HG02588 (cell line): ENCODE data around the gene DIP2C.
"Not testable (repeated sequence)": the region's sequence is repeated elsewhere in the genome, so short reads cannot be mapped to it uniquely, and the experiment has no call there.

ENCODE experiments used
- ATAC-seq: cut with Tn5 transposase; IDR thresholded peaks from one replicate; pipeline ENCODE4 v1.9.1; 2021; ENCODE audit warnings: mild to moderate bottlenecking, moderate library complexity; ENCODE audit not compliant: unreplicated experiment

The DIP2C gene

DNA sequence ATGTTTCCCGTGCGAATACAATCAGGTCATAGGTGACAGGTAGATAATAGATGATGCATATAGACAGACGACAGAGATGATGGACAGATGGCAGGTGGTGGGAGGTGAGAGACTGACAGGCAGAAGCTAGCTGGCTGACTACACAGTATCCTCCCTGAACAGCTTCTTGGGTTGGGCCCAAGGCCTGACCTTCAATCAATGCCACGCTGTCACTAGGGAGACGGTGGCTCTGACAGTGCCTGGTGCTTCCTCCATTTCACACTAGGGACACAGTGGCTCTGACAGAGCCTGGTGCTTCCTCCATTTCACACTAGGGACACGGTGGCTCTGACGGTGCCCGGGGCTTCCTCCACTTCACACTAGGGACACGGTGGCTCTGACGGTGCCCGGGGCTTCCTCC, 200.1 kb downstream of the DIP2C start:
- no peak for ATAC-seq

GRCh38 chr10:488933-489215, 200.6 kb downstream of the DIP2C start:
- no peak for ATAC-seq

DNA sequence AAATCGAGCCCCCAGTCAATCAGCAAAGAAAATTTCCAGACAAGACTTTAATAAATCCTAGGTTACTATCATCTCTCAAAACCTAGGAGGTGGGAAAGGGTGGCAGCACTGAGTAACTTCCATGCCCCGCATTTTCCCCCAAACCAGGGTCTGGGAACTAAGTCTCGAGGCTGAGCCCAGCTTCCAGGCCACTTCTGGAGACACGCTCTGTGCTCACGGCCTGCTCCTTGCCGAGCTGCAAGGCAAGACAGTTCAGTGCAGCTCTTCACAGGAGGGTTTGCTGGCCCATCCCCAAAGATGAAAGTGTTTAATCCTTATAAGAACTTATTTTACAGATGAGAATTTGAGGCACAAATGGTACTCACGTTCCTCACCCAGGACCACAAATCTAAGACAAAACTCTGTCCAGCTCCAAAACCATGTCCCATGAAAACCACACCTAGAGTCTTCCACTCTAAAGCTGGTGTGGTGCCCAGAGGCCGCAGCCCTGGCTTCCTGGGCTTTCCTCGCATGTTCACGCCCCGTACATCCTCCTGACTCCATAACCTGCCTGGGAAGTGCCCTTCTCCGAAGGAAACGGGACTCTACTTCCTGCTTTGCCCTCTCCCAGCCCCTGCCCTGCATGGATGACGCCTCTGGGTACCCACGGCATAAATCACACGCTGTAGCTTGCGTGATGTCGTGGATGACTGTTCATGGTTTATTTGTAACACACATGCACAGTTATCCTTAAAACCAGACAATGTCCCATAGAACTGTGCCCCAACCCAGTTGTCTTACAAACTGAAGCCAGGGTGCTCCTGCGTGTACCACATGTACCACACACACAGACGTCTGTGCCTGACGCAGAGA, 201.2 kb downstream of the DIP2C start:
- ATAC-seq, result no peak

DNA sequence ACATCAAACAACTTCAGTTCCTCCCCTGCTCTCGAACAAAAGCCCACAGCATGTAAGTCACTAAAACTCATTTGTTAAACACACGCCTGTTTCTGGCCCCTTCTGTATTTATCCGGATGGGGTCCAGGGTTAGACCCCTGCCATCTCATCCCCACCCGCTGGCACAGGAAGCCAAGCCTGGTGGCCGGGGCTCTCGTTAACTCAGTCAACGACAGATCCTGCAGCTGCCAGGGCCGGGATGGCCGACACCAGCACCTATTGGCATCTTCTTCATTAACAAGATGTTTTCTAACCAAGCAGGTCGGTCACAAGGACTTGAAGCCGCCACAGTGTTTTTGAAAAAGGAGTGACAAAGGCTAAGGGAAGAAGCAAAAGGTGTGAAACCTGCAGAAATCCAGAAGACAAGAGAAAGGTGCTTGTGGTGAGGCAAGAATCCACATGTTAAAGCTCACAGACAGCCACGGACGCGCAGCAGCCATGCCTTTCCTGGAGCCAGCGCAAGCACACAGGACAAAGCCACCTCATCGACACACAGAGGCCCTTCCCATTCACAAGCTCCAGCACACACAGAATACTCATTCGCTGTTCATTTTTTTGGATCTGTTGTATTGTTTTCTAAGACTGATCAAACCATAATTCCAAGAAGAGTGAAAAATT, 202.7 kb downstream of the DIP2C start:
- no peak for ATAC-seq

GRCh38 chr10:486206-486605, 203.3 kb downstream of the DIP2C start:
- no peak for ATAC-seq

DNA sequence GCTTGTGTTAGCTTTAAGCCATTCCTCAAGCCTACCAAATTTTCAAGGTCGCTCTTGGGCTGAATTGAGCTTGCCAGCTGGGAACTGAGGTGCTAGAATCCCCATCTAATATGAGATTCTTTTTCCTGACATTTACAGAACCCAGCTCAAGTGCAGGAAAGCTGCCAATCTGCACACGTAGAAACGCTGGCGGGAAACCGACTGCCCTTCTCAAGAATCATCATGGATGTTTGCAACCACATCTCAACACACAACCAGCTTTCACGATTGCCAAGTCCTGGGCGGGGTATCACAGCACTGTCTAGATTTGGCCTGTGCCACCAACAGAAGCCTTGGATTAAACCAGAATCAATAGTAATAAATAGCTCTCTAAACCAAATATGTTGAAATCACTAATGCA, 203.7 kb downstream of the DIP2C start:
- no peak for ATAC-seq

DNA sequence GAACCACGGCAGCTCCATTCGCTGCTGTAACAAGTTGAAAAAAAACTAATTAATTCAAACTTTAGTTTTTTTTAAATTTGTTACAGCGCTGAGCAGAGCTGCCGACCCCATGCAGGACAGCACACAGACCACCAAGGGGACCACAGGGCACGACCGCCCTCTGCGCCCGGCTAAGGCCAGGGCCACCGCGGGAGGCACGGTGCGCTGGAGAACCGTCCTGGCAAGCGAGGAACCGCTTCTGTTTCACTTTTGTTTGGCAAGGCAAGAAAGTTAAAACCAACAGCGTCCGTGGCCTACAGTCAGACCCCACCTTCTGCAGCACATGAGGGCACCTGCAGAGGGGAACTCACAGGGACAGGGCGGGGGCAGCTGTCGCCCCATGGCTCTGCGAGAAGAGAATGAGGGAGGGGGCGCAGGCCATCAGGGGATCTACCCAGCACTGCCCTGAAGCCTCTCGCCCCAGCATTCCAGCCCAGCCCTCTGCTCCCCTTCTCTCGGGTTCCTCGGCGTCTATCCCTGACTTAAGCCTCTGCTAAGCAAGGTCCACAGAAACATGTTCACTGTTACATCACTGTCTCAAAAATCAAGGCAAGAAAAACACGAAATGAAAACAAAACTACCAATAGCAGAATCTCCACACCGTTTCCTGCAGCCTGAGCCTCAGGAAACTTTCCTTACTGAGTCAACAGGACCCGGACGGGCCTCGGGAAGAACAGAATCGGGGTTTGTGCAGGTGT, 204.4 kb downstream of the DIP2C start:
- ATAC-seq, result no peak

DNA sequence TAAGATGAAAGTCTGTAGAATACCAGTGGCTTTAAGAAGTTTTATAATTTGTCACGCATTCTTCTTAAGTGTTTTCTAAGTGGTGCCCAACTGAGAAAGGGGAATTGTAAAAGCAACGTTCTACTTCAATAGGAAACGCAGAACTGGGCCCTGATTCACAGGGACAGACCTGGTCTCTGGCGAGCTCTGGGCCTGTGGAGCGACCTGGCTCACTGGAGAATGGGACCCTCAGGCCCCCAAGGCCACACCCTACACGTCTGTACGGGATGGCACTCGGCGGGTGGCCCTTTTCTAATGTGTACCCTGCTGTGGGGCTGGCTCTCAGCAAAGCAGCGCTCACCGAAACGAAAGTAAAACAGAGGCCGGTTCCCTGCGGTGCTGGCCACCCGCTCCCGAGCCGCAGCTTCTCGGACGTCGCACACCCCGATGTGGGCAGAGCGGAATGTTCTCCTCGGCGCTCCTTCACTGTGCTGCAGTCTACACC, 205.0 kb downstream of the DIP2C start:
- no peak for ATAC-seq

DNA sequence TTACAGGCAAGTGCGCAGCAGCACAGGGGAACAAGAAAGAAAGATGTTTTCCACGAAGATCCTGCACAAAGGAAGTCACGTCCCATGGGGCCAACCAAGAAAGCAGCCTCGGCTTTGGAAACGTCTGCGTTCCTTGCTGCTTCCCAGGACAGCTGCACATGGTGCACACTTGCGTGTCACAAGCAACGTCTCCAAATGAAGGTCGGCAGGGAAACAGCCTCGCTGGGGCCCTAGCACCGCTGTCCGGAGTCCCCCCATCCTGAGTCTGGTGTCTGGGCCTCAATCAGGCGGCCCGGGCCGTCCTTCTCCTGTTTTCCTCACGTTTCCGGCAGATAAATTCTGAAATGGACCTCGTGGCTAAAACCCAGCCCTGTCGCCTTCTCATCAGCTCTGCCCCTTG, 206.2 kb downstream of the DIP2C start:
- no peak for ATAC-seq

GRCh38 chr10:482848-483247, 206.6 kb downstream of the DIP2C start:
- ATAC-seq, result no peak

DNA sequence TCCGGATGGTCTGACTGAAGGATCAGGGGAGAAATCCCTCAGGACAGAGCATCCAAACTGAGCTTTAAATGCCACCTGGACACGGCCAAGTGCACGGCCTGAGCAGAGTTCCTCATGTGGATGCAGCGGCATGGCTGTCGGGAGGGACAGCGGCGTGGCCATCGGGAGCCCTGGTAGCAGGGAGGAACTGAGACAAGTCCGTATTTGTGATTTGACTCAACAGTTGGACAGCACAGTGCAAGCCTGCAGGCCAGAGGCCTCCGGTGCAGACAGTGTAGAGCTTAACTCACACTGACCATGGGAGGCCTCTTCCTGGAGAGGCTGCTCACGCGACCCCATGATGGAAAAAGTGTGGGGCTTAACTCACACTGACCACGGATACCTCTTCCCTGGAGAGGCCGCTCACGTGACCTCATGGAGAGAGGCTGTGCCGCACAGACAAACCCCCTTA, 207.4 kb downstream of the DIP2C start:
- ATAC-seq, result no peak

DNA sequence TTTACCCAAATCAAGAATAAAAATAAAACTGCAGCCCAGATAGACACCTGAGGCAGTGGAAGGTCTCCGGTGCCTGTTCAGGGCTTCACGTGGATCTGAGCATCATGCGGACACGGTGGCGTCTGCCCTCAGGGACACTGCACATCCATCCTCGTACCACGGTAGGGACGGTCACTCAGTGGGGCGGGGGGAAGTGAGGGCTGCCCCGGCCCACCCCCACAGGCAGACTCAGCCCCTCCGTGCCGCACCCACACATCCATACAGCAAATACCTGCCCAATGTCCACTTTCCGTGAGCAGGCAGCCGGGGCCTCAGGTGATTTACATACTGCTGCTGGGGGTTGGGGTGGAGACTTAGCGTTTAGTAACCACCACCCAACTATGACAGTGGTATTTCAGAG, 207.8 kb downstream of the DIP2C start:
- no peak for ATAC-seq

GRCh38 chr10:480928-481552, 208.4 kb downstream of the DIP2C start:
- ATAC-seq, result no peak

DNA sequence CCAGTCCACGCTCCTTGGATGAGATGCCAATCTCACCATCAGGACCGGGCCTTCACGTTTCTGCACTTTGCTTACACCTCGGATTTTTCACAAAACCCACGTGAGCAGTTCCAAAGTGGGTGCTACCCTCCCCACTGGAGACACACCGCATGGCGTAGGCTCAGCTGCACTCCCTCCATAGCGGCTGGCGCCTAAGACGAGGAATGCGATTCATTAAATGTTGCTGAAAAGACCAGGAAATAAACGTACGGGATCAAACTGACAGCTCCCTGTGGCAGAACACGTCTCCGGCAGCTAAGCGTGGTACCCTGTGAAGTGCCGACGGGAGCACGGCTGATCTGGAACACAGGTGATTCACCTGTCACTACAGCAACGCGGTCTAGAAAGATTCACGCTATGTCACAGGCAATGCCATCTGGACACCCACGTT, 209.0 kb downstream of the DIP2C start:
- ATAC-seq, result no peak

GRCh38 chr10:479706-480497, 209.6 kb downstream of the DIP2C start:
- ATAC-seq, result not testable (repeated sequence)

DNA sequence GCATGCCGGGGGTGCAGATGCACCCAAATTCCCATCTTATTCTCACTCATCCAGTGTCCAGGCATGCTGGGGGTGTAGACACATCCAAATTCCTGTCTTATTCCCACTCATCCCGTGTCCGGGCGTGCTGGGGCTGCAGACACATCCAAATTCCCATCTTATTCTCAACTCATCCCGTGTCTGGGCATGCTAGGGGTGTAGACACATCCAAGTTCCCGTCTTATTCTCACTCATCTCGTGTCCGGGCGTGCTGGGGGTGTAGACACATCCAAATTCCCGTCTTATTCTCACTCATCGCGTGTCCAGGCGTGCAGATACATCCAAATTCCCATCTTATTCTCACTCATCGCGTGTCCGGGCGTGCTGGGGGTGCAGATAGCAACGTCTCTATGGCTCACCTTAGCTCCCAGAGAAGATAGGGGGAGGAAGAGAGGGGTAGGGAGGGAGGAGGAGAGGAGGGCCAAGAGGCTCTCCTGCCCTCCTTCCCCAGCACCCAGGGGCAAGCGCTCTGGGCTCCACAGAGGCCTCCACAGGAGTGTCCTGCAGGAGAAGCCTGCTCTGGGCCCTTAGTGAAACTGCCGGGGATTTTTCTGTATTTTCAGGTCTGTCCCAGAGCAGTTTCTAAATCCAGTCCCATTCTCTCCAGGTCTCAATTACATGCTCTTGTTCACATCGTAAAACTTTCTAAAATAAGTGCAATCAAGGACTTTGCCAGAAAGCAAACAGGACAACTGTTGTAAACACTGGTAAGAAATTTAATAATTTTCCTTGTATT, 210.8 kb downstream of the DIP2C start:
- ATAC-seq, result no peak

DNA sequence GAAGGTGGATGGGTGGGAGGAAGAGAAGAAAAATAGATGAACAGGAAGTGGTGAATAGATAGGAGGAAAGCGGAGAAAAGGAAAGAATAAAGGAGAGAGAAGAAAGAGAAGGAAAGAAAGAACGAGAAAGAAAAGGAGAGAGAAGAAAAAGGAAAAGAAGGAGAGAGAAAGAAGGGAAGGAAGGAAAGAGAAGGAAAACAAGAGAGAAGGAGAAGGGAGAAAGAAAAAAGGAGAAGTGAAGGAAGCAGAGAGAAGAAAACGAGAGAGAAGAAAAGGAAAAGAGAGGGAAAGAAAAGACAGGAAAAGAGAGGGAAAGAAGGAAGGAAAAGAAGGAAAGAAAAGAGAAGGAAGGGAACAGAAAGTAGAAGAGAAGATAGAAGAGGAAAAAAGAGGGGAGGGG, 211.8 kb downstream of the DIP2C start:
- ATAC-seq, result no peak

DNA sequence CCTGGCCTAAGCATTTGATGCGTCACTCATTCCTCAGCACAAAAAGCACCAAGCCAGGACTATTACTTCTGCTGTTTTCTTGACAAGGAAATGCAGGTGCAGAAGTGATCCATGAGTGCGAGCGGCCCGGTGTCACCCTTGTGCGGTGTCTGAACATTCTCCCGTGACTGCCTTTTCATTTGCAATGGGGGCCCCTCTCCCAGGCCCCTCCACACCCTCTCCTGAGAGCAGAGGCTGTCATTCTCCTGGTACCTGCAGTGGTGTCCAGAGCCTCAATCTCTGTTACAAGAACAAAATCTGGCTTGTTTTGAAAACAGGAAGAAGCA, 213.1 kb downstream of the DIP2C start:
- ATAC-seq, result no peak

DNA sequence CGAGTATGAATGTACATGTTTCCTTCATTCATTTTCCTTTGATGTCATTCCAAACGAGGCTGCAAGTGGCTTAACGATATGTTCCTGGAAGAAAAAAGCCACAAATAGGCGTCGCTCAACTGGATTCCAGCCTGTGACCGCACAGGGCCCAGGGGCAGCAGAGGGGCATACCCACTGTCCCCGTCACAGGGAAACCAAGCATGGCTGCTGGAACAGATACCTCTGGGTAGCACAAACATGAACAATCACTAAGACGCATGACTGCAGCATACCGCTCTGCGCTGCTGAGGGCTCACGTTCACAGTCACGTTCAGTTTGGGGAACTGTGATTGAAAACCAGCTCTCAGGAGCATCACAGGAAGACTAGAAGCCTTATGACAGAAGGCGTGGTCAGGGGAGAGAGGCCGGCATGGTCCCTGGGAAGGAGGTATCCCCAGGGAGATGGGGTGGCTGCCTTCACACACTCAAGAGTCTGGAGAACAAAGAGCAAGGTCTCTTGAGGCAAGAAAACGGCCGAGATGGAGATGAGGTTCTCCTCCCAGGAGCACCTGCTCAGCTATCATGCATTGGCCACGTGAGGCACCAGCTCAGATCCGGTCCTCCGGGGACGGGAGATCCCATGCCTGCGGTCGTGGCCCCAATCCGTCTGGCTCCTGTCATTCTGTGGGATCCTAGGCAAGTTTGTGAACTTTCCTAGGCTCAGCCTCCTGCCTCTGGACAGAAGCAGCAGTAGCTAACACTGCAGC, 213.6 kb downstream of the DIP2C start:
- ATAC-seq, result no peak
